ENCODE measurements around the gene TMEM185A.
"Not testable (repeated sequence)": the region's sequence is repeated elsewhere in the genome, so short reads cannot be mapped to it uniquely, and the experiment has no call there.

Gene TMEM185A

GRCh38 chrX:149547782-149548181, 83.8 kb downstream of the TMEM185A start:
- H3K4me3 ChIP-seq (ENCODE audit: low read depth, low read length) = not testable (repeated sequence)

DNA sequence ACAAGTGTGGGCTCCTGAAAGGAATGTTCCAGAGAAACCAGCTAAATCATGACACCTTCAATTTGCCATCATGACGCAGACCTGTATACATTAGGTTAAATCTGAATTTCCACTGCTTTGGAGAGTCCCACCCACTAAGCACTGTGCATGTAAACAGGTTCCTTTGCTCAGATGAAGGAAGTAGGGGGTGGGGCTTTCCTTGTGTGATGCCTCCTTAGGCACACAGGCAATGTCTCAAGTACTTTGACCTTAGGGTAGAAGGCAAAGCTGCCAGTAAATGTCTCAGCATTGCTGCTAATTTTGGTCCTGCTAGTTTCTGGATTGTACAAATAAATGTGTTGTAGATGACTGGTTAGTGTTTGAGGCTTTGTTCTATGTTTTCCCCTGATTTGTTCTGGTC, 84.6 kb downstream of the TMEM185A start:
- not testable (repeated sequence) for H3K4me3 ChIP-seq (ENCODE audit: low read depth, low read length)

All from GM12875 (cell line).